ENCODE measurements around the gene CTNNA3. TPM values are rescaled to one million over a fixed set of nuclear protein-coding genes. Genes with fewer than 3 reads are reported as not detected.

The CTNNA3 gene
- total RNA-seq, 1 donor: not detected

- DNase-seq (ENCODE audit: insufficient read length, low spot score, missing footprints): no peak
- no peak overlapping the region for H3K4me2 ChIP-seq (ENCODE audit: insufficient read depth, low read length)
- H4K20me1 ChIP-seq (ENCODE audit: insufficient read depth, low read length): no peaks in the 10 kb centered on the region
- no peak overlapping the region for H3K4me3 ChIP-seq (ENCODE audit: insufficient read depth, low read length)
- no peaks in the 10 kb centered on the region for H3K79me2 ChIP-seq (ENCODE audit: insufficient read depth, low read length)
- no peaks in the 10 kb centered on the region for H3K27me3 ChIP-seq (ENCODE audit: insufficient read depth, low read length)
- no peak overlapping the region for H3K27ac ChIP-seq (ENCODE audit: low read depth, low read length)
- no peak overlapping the region for H2AFZ ChIP-seq (ENCODE audit: low read length)
- peaks cover 3% of the 10 kb centered on the region for H3K9me3 ChIP-seq (ENCODE audit: low read depth, low read length)
- no peaks in the 10 kb centered on the region for H3K36me3 ChIP-seq (ENCODE audit: insufficient read depth, low read length)
- TF ChIP-seq CTCF (IDR thresholded peaks at IDR 0.05; ENCODE audit: extremely low read depth, low read depth, low read length): no peak
- H3K4me1 ChIP-seq (ENCODE audit: insufficient read depth, low read length): no peaks in the 10 kb centered on the region
Observed at GRCh38 chr10:66058594-66058993, 1637.4 kb downstream of the CTNNA3 start.

- Histone ChIP-seq H2AFZ (ENCODE audit: low read length) (no peak overlapping the region), H3K4me3 (ENCODE audit: insufficient read depth, low read length) (no peak overlapping the region), H3K79me2 (ENCODE audit: insufficient read depth, low read length) (no peaks in the 10 kb centered on the region), H4K20me1 (ENCODE audit: insufficient read depth, low read length) (no peaks in the 10 kb centered on the region), H3K27me3 (ENCODE audit: insufficient read depth, low read length) (no peaks in the 10 kb centered on the region), H3K4me2 (ENCODE audit: insufficient read depth, low read length) (no peak overlapping the region), H3K4me1 (ENCODE audit: insufficient read depth, low read length) (no peaks in the 10 kb centered on the region), H3K9me3 (ENCODE audit: low read depth, low read length) (peaks cover 3% of the 10 kb centered on the region), H3K27ac (ENCODE audit: low read depth, low read length) (no peak overlapping the region), H3K36me3 (ENCODE audit: insufficient read depth, low read length) (no peaks in the 10 kb centered on the region)
- TF ChIP-seq CTCF (IDR thresholded peaks at IDR 0.05; ENCODE audit: extremely low read depth, low read depth, low read length): no peak
- DNase-seq (ENCODE audit: insufficient read length, low spot score, missing footprints): no peak
Observed at GRCh38 chr10:66049335-66049734, 1646.7 kb downstream of the CTNNA3 start.

- DNase-seq (ENCODE audit: insufficient read length, low spot score, missing footprints): no peak
Observed at GRCh38 chr10:66045859-66046258, 1650.1 kb downstream of the CTNNA3 start.

GRCh38 chr10:66041771-66042170, 1654.2 kb downstream of the CTNNA3 start:
- Histone ChIP-seq H3K4me3 (ENCODE audit: insufficient read depth, low read length) (no peak overlapping the region), H2AFZ (ENCODE audit: low read length) (no peak overlapping the region), H3K4me2 (ENCODE audit: insufficient read depth, low read length) (no peak overlapping the region), H3K27ac (ENCODE audit: low read depth, low read length) (no peak overlapping the region), H3K36me3 (ENCODE audit: insufficient read depth, low read length) (no peaks in the 10 kb centered on the region), H4K20me1 (ENCODE audit: insufficient read depth, low read length) (no peaks in the 10 kb centered on the region), H3K79me2 (ENCODE audit: insufficient read depth, low read length) (no peaks in the 10 kb centered on the region), H3K4me1 (ENCODE audit: insufficient read depth, low read length) (no peaks in the 10 kb centered on the region), H3K27me3 (ENCODE audit: insufficient read depth, low read length) (no peaks in the 10 kb centered on the region), H3K9me3 (ENCODE audit: low read depth, low read length) (peaks cover 3% of the 10 kb centered on the region)
- DNase-seq (ENCODE audit: insufficient read length, low spot score, missing footprints): no peak
- no peak for TF ChIP-seq CTCF (IDR thresholded peaks at IDR 0.05; ENCODE audit: extremely low read depth, low read depth, low read length)

More at GRCh38 chr10:66045859-66046258, 1650.1 kb downstream of the CTNNA3 start:
- Histone ChIP-seq H3K4me1 (ENCODE audit: insufficient read depth, low read length) (no peaks in the 10 kb centered on the region), H3K4me3 (ENCODE audit: insufficient read depth, low read length) (no peak overlapping the region), H3K27me3 (ENCODE audit: insufficient read depth, low read length) (no peaks in the 10 kb centered on the region), H3K79me2 (ENCODE audit: insufficient read depth, low read length) (no peaks in the 10 kb centered on the region), H3K36me3 (ENCODE audit: insufficient read depth, low read length) (no peaks in the 10 kb centered on the region), H4K20me1 (ENCODE audit: insufficient read depth, low read length) (no peaks in the 10 kb centered on the region), H3K4me2 (ENCODE audit: insufficient read depth, low read length) (no peak overlapping the region), H3K27ac (ENCODE audit: low read depth, low read length) (no peak overlapping the region), H3K9me3 (ENCODE audit: low read depth, low read length) (peaks cover 3% of the 10 kb centered on the region), H2AFZ (ENCODE audit: low read length) (no peak overlapping the region)
- TF ChIP-seq CTCF (IDR thresholded peaks at IDR 0.05; ENCODE audit: extremely low read depth, low read depth, low read length): no peak

Data from osteoblast (primary cell).